ENCODE measurements around the gene KLHL5.

DNA sequence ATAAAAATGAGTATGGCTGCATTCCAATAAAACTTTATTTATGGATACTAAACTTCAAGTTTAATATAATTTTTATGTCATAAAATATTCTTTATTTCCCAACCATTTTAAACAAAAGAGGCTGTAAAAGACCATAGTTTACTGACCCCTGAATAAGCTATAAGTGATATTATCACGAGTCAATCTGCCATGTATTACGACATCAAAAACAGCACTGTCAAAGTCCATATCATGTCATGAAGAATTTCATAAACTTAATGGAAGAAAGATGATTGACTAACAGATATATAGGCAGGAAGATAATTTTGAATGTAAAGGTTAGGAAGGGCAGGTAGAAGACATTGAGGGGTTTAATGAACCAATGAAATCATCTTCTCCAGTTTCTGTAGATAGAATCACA is 48.0 kb upstream of the KLHL5 start:
- TF ChIP-seq EZH2 (IDR thresholded peaks at IDR 0.05; ENCODE audit: insufficient read depth, poor library complexity, severe bottlenecking): no peak
- no peak for TF ChIP-seq EZH2phosphoT487 (IDR thresholded peaks at IDR 0.05; ENCODE audit: insufficient read depth, low read depth)
